ENCODE measurements around the gene AUTS2.

- TF ChIP-seq CTCF (IDR thresholded peaks at IDR 0.05) (no peak), POLR2A (IDR thresholded peaks at IDR 0.05) (no peak)
Observed at GRCh38 chr7:70634071-70634470, 1035.8 kb downstream of the AUTS2 start.
